Activated CD8-positive, alpha-beta T cell treated with anti-CD3 and anti-CD28 coated beads for 36 hours (primary cell): Measurements from ENCODE around the gene RPS27. TPM values are rescaled to one million over a fixed set of nuclear protein-coding genes. Genes with fewer than 3 reads are reported as not detected.

Source experiments
- ATAC-seq: fragments of 200-7000 bp; cut with Tn5 transposase; one replicate; pipeline ENCODE4 v1.10.0; 2021; ENCODE audit warnings: mild to moderate bottlenecking, moderate library complexity
- CTCF ChIA-PET: fragments of 350-600 bp; sonication (Branson Sonifier 250); formaldehyde crosslinking; loops from one replicate; lab custom pipeline; 2021; ENCODE audit warnings: antibody characterized with exemption; lab: Charles Lee
- POLR2A ChIA-PET: fragments of 350-600 bp; sonication (Branson Sonifier 250); formaldehyde crosslinking; loops from one replicate; lab custom pipeline; 2021; ENCODE audit warnings: antibody characterized with exemption; lab: Charles Lee
- DNase-seq: peaks from one replicate; pipeline ENCODE4 v3.0.0-alpha.2; 2020
- H3K27ac Mint-ChIP-seq: one replicate; pipeline ENCODE4 v1.8.0; 2021; ENCODE audit warnings: mild to moderate bottlenecking, mixed read lengths
- H3K27me3 Mint-ChIP-seq: one replicate; pipeline ENCODE4 v1.8.0; 2021; ENCODE audit warnings: mixed read lengths
- H3K36me3 Mint-ChIP-seq: one replicate; pipeline ENCODE4 v1.8.0; 2021; ENCODE audit warnings: low read depth, mixed read lengths
- H3K4me1 Mint-ChIP-seq: one replicate; pipeline ENCODE4 v1.8.0; 2021; ENCODE audit warnings: low read depth, mixed read lengths
- H3K4me3 Mint-ChIP-seq: one replicate; pipeline ENCODE4 v1.8.0; 2021; ENCODE audit warnings: mild to moderate bottlenecking, moderate library complexity, mixed read lengths
- H3K9me3 Mint-ChIP-seq: one replicate; pipeline ENCODE4 v1.8.0; 2021; ENCODE audit warnings: mixed read lengths
- CTCF ChIP-seq: fragments of 200-600 bp; IDR thresholded peaks from one replicate; pipeline ENCODE4 v1.8.0; 2022; ENCODE audit warnings: antibody characterized with exemption, mild to moderate bottlenecking
- intact Hi-C: fragments of 100-400 bp; cut with micrococcal nuclease; formaldehyde crosslinking; loops from one replicate; pipeline ENCODE4 v1.10.0; 2022
- total RNA-seq, 2 experiments: library from RNA; stranded (reverse); gene quantifications; one replicate each; pipeline ENCODE4 v1.2.3, GENCODE V29; 2021

The RPS27 gene
- 1,000 to 10,000 TPM; 1,638 to 1,644 TPM for total RNA-seq

GRCh38 chr1:153990468-153991150 lies at the start of gene RPS27:
RPS27 (plus strand) TSS chr1:153990762; CDS start chr1:153990797, 35 bp downstream.
- intact Hi-C loops, result loop anchor here (2.0 to 10.0 kb wide), 3 partner anchors 34 to 274 kb away; partner anchors contain the start of gene NUP210L
- peak; percentile 93 for DNase-seq
- peaks cover 28% of the 10 kb centered on the region for H3K4me1 Mint-ChIP-seq
- TF ChIP-seq CTCF, result no peak
- H3K27ac Mint-ChIP-seq, result peak within 1 kb of the TSS; percentile 98
- ChIA-PET CTCF (interaction anchor here (1.0 to 2.2 kb wide), 7 partner anchors 13 to 344 kb away, joined by 3 to 7 read pairs (median 4); partner anchors contain the start of genes DENND4B and JTB), POLR2A (interaction anchor here (0.6 to 12.7 kb wide), 42 partner anchors 8 to 356 kb away, joined by 3 to 237 read pairs (median 4); partner anchors contain the start of genes CREB3L4, CRTC2, DENND4B and GATAD2B)
- peak within 1 kb of the TSS; percentile 95 for H3K4me3 Mint-ChIP-seq
- peaks cover 48% of the 10 kb centered on the region for H3K36me3 Mint-ChIP-seq
- peaks cover 2% of the 10 kb centered on the region for H3K9me3 Mint-ChIP-seq
- ATAC-seq, result peak; percentile 85
- no peaks in the 10 kb centered on the region for H3K27me3 Mint-ChIP-seq

- no peak for DNase-seq
- ChIA-PET POLR2A (interaction anchor here (1.0 to 8.9 kb wide), 9 partner anchors 11 to 49 kb away, joined by 3 to 126 read pairs (median 4); partner anchors contain the start of genes CRTC2, GATAD2B, JTB and RPS27), CTCF (interaction anchor here (1.3 kb wide), 1 partner anchor 134 kb away, joined by 3 read pairs; no protein-coding TSS in a partner anchor)
- intact Hi-C loops, result no loop called here
- H3K9me3 Mint-ChIP-seq, result no peaks in the 10 kb centered on the region
- ATAC-seq, result no peak
- no peak overlapping the region for H3K27ac Mint-ChIP-seq
- no peaks in the 10 kb centered on the region for H3K27me3 Mint-ChIP-seq
- peaks cover 30% of the 10 kb centered on the region for H3K4me1 Mint-ChIP-seq
- no peak overlapping the region for H3K4me3 Mint-ChIP-seq
- TF ChIP-seq CTCF, result no peak
- peaks cover 53% of the 10 kb centered on the region for H3K36me3 Mint-ChIP-seq
These were observed 48.5 kb upstream of the RPS27 start for GRCh38 chr1:153941826-153942725.

GRCh38 chr1:153942766-153943549 lies 47.6 kb upstream of the RPS27 start:
- Mint-ChIP-seq H3K27me3 (no peaks in the 10 kb centered on the region), H3K36me3 (peaks cover 45% of the 10 kb centered on the region), H3K4me1 (peaks cover 31% of the 10 kb centered on the region), H3K9me3 (no peaks in the 10 kb centered on the region), H3K27ac (peak overlapping the region; percentile 75), H3K4me3 (no peak overlapping the region)
- ChIA-PET CTCF (interaction anchor here (1.3 to 4.8 kb wide), 3 partner anchors 11 to 135 kb away, joined by 3 to 59 read pairs (median 3); partner anchors contain the start of gene RAB13), POLR2A (interaction anchor here (1.1 to 8.9 kb wide), 9 partner anchors 8 to 48 kb away, joined by 3 to 126 read pairs (median 13); partner anchors contain the start of genes CRTC2, GATAD2B, JTB and RAB13)
- intact Hi-C loops, result no loop called here
- DNase-seq (no peak), ATAC-seq (no peak)
- TF ChIP-seq CTCF, result no peak

GRCh38 chr1:153944005-153944826 lies 46.3 kb upstream of the RPS27 start:
- CTCF ChIA-PET, result interaction anchor here (0.8 to 4.8 kb wide), 11 partner anchors 10 to 213 kb away, joined by 3 to 59 read pairs (median 4); partner anchors contain the start of genes GATAD2B and RAB13
- Mint-ChIP-seq H3K27ac (peak overlapping the region; percentile 99), H3K9me3 (no peaks in the 10 kb centered on the region), H3K36me3 (peaks cover 50% of the 10 kb centered on the region), H3K4me3 (peak overlapping the region; percentile 88), H3K4me1 (peaks cover 31% of the 10 kb centered on the region), H3K27me3 (no peaks in the 10 kb centered on the region)
- intact Hi-C loops, result no loop called here
- no peak for ATAC-seq
- TF ChIP-seq CTCF, result no peak
- DNase-seq, result peak; percentile 61
- POLR2A ChIA-PET, result interaction anchor here (0.6 to 8.9 kb wide), 21 partner anchors 10 to 277 kb away, joined by 3 to 126 read pairs (median 5); partner anchors contain the start of genes CREB3L4, CRTC2, GATAD2B and JTB
